Brain pericyte (primary cell): Measurements from ENCODE around the gene MRM1.

Experiments used
- DNase-seq: peaks from one replicate; pipeline ENCODE4 v3.0.0-alpha.2; 2012; ENCODE audit warnings: low read depth, low spot score

MRM1 gene, protein sequence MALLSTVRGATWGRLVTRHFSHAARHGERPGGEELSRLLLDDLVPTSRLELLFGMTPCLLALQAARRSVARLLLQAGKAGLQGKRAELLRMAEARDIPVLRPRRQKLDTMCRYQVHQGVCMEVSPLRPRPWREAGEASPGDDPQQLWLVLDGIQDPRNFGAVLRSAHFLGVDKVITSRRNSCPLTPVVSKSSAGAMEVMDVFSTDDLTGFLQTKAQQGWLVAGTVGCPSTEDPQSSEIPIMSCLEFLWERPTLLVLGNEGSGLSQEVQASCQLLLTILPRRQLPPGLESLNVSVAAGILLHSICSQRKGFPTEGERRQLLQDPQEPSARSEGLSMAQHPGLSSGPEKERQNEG

GRCh38 chr17:36601303-36602029, at the start of gene MRM1:
MRM1 (plus strand) TSS chr17:36601583; CDS start chr17:36601811, 228 bp downstream.
- peak; percentile 53 for DNase-seq

- no peak for DNase-seq
Observed at GRCh38 chr17:36553459-36553858, 47.9 kb upstream of the MRM1 start.

DNA sequence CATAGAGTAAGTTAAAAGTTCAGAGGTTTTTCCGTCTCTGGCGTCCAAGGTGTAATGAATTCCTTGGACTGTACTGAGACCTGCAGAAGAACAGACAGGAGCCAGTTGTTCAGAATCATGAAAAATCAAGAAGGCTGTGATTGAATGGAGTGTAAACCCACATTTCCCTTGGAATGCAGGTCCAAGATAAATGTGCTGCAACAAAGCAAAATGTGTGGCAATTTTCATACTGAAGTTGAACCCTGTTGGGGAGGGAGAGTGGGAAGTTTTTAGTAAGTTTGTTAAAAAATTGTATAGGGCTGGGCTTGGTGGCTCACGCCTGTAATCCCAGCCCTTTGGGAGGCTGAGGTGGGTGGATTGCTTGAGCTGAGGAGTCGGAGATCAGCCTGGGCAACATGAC, 35.3 kb upstream of the MRM1 start:
- DNase-seq: no peak

GRCh38 chr17:36575028-36575427, 26.4 kb upstream of the MRM1 start:
- no peak for DNase-seq

DNA sequence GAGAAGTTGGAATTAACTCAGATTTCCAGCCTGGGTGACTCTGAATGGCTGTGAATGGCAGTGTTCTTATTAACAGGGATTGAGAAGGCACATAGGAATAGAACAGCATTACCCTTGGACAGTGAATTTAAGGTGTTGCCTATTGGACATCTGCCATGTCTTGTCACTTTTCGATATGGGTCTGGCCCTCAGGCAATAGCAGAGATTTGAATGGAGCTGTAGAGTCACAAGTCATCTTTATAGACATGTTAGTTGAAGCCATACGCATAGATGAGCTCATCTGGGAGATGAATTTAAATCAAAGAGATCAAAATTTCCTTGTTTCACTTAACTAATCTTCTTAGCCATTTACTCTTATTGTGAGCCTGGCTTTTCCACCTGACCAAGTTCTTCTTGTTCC, 24.6 kb upstream of the MRM1 start:
- DNase-seq: no peak

GRCh38 chr17:36578671-36579070, 22.7 kb upstream of the MRM1 start:
- no peak for DNase-seq

GRCh38 chr17:36583787-36584186, 17.6 kb upstream of the MRM1 start:
- DNase-seq: no peak

DNA sequence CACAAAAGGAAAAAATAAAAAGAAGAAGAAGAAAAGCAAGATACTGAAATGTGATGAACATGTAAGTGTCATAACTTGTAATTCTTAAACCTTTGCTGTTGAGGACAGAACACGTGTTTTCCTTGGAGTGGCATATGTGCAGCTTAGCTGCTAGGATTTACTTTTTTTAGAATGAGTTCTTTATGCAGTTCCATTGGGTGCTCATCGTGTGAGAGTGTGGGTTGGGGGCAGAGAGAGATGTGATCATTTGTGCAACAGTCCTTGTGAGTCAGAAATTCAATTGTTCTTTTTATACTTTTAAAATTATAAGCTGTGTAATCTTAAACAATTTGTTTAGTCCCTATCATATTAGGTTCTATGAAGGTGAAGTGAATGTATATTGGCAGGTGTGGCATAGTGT, 15.2 kb upstream of the MRM1 start:
- no peak for DNase-seq

DNA sequence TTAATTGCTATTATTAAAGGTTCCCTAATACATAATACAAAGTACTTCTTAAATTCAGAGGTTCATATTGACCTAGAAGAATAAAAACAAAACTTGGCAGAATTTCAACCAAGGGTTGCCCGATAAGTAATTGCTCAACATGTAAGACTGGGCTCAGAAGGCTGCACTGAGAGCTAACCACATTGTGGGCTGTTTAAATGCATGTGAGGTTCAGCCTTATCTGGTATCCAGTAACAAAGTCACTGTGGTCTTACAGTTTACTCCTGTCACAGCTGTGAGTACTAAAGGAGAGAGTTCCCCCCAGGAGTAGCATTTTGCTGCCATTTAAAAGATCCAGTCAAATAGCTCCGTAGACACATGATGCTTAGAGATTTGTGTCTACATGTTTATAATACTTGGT, 11.3 kb upstream of the MRM1 start:
- DNase-seq: no peak

GRCh38 chr17:36591434-36592315, 9.7 kb upstream of the MRM1 start, which contains the start of gene DHRS11:
DHRS11 (plus strand) TSS chr17:36591879; CDS start chr17:36592010, 131 bp downstream.
- no peak for DNase-seq

DNA sequence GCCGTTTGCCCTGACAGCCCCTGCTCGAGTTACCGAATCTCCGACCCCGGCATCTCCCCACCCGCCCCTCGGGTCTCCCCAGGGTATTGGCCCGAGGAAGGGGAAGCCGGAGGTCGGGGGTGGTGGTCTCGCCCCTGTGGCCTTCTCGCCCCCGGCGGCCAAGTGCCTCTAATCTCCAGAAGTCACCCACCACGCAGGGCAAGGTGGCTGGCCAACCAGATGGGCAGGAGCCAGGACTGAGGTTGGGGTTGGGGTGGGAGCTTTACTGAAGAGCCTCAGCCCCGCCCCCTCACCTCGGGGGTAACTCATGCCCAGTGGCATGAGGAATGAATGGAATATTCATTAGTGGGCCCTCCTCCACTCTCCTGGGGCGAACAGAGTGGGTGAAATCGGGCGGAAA, 9.1 kb upstream of the MRM1 start:
- no peak for DNase-seq

DNA sequence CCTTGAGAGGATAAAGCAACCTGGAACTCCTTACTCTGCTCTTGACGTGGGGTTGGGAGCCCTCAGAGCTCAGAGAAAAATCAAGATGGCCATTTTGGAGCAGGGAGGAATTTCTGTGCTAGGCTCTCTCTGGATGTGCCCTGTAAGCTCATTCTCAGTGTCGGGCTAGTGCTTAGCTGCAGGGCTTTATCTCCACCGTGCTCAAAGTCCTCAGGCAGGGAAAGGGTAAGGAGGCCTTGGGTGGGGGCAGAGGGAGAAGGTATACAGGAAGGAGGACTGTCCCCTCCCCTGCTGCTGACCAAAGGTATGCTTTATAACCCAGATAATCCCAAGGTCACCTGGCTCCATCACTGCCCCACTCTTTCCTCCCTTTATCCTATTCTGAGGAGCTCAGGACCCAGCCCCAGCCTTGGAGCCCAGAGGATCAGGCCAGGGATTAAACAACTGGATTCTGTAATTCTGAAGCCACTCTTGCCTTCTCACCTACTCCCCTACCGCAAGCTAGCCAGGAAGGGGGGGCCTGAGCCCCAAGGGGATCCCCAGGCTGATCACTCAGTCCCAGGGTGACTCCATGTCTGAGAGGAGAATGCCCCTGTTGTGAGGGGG, 8.6 kb upstream of the MRM1 start:
- no peak for DNase-seq

DNA sequence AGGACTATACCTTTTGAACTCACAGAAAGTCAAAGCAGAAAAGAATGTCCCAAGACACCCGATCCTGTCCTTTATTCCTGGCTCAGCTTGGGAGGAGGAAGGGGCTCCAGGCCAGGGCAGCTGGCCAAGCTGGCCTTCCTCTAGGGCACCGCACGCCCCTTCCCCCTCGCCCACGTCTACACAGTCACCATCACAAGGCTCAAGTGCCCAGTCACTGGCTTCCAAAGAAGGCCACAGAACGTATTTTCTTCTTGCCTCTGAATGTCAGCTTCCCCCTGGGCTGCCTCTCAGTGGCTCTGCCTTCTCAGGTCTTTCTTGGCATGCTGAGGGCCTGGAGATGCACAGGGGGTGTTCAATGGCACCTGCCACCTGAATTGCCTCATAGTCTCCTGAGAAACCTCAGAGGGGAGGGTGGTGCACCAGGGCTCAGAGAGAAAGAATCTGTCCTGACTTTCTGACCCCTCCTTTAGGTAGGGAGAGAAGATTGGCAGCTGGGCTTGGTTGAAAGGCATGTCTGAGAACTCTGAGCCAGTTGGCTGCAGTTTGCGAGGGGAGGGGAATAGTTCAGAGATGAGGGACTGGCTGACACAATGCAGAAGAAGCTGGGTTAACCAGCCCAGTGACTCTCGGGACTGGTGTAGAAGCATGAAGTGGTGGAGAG, 7.6 kb upstream of the MRM1 start:
- DNase-seq: no peak

DNA sequence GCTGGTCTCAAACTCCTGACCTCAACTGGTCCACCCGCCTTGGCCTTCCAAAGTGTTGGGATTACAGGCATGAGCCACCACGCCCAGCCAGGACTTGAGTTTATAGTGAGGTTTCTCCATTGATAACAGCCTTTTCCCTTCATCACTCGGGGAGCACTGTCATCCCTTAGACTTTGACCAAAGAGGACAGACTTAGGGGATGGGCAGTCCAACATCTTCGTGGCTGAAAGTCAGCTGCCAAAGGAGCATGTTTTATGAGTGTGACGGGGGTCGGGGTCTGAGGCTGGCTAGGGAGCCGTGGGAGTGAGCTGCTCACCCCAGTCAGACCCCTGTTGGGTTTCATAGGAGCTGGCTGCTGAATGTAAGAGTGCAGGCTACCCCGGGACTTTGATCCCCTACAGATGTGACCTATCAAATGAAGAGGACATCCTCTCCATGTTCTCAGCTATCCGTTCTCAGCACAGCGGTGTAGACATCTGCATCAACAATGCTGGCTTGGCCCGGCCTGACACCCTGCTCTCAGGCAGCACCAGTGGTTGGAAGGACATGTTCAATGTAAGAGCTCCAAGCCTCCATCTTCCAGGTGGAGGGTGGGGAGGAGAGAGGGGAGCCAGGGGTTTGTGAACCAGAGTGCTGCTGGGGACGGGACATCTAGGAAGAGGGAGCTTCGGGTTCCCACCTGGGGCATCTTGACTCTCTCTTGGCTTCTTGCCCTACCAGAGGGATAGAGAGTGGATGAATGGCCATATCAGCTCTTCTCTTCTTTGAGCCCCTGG, 6.6 kb upstream of the MRM1 start:
- no peak for DNase-seq

DNA sequence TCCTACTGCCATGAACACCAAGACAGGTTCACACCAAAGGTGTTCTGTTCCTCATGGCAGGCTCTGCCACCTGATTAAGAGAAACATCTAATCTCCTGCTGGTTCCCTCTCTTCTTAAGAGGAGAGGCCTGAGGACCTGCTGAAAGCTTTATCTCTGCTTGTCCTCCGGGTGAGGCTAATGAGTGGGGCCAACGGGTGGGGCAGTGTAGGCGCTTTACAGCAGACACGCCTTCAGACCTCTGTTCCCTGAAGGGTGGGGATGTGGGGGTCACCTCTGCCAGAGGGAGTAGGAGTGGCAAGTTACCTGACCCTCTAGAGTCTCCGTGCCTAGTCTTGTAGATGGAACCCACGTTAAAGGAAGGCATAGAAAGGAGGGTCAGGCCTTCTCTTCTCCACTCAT, 4.2 kb upstream of the MRM1 start:
- DNase-seq: no peak

- DNase-seq: no peak
Observed at GRCh38 chr17:36597866-36598777, 3.3 kb upstream of the MRM1 start.

GRCh38 chr17:36598951-36599401, 2.4 kb upstream of the MRM1 start:
- no peak for DNase-seq

GRCh38 chr17:36599546-36600250, 1.7 kb upstream of the MRM1 start:
- DNase-seq: no peak

- no peak for DNase-seq
Observed at GRCh38 chr17:36600465-36600864, 918 bp upstream of the MRM1 start.
